Thyroid gland (tissue), 4 donors: ENCODE data around the gene NUP62.

ENCODE experiments used
- POLR2A ChIP-seq, 2 donors: fragments of 450-650 bp; IDR thresholded peaks; one replicate each; pipeline ENCODE4 v1.6.1; 2017; ENCODE audit warnings: antibody characterized with exemption in 2 of 2, mild to moderate bottlenecking in 2 of 2, moderate library complexity in 1 of 2
- TF ChIP-seq, protein P1 (sequence below), 6 experiments: fragments of 200-600 bp in 3 of 6; fragments of 450-650 bp in 3 of 6; sonication (generic) in 3 of 6; IDR thresholded peaks; one replicate each; pipeline ENCODE4 v1.5.1; 2016 to 2019; ENCODE audit warnings: antibody characterized with exemption in 6 of 6, mild to moderate bottlenecking in 2 of 6, inconsistent platforms in 1 of 6, moderate library complexity in 1 of 6

DNA sequence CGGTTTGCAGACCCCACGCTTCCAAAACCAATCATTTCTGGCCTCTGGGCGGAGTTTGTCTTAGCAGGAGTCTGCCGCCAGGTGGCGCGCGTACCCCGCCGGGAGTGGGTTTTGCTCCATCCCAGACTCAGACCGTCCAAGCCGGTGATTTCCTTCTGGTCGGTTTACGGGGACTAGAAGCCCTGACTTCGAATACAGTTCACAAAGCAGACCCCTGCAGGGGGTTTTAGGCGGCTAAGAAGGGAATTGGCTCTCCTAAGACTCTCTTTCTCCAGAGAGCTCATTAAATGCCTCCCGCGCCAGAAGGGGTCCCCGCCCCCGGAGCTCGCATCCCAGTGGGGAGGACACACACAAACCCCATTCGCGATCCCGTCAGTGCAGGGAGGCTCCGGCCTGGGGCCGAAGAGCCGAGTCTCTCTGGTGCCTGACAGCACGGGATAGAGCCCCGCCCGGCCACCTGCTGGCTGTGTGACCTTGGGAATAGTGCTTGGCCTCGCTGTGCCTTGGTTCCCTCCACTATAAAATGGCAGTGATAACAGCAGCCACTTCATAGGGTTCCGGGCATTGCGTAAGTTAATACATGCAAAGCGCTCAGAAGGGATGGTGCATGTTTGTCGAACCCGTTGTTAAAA is 8.6 kb upstream of the NUP62 start:
- TF ChIP-seq, protein P1, sequence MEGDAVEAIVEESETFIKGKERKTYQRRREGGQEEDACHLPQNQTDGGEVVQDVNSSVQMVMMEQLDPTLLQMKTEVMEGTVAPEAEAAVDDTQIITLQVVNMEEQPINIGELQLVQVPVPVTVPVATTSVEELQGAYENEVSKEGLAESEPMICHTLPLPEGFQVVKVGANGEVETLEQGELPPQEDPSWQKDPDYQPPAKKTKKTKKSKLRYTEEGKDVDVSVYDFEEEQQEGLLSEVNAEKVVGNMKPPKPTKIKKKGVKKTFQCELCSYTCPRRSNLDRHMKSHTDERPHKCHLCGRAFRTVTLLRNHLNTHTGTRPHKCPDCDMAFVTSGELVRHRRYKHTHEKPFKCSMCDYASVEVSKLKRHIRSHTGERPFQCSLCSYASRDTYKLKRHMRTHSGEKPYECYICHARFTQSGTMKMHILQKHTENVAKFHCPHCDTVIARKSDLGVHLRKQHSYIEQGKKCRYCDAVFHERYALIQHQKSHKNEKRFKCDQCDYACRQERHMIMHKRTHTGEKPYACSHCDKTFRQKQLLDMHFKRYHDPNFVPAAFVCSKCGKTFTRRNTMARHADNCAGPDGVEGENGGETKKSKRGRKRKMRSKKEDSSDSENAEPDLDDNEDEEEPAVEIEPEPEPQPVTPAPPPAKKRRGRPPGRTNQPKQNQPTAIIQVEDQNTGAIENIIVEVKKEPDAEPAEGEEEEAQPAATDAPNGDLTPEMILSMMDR (IDR thresholded peaks at IDR 0.05) = peak; percentile 91 to 97 (median 94)
- TF ChIP-seq POLR2A (IDR thresholded peaks at IDR 0.05) = no peak
